ENCODE data around the gene ZSWIM1.
"Not testable (repeated sequence)": the region's sequence is repeated elsewhere in the genome, so short reads cannot be mapped to it uniquely, and the experiment has no call there.

The ZSWIM1 gene

DNA sequence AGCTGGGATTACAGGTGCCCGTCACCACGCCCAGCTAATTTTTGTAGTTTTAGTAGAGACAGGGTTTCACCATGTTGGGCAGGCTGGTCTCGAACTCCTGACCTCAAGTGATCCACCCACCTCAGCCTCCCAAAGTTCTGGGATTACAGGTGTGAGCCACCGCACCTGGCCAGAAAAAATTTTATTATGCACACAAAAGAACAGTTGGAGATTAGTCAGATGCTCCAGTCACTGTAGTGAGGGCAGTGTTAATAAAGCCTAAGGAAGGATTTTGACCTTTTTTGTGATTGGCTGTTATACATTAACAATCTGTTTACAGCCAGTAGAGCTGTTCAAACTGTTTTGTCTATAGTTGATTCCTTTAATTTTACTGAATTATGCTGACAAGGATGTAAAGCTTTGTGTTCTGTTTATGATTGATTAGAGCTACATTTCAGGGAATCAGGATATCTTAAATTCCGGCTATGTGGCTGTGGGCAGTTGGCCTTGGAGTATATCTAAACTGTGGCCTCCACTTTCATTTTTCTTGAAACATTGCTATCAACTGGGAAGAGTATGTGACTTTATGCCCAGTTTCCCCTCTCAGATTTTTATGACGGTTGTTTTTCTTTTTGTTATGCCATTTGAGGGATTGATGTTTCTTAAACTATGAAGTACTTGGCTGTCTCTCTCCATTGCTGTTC, 13.8 kb upstream of the ZSWIM1 start:
- H3K9me3 Mint-ChIP-seq, result no peaks in the 10 kb centered on the region
- peaks cover 2% of the 10 kb centered on the region for H3K36me3 Mint-ChIP-seq (ENCODE audit: low read depth)
- H3K4me1 Mint-ChIP-seq (ENCODE audit: low read depth), result no peaks in the 10 kb centered on the region
- H3K27me3 Mint-ChIP-seq, result no peaks in the 10 kb centered on the region
- H3K4me3 Mint-ChIP-seq, result no peak overlapping the region
- H3K27ac Mint-ChIP-seq, result no peak overlapping the region

- no peaks in the 10 kb centered on the region for H3K4me1 Mint-ChIP-seq (ENCODE audit: low read depth)
- H3K27ac Mint-ChIP-seq, result no peak overlapping the region
- H3K36me3 Mint-ChIP-seq (ENCODE audit: low read depth), result peaks cover 4% of the 10 kb centered on the region
- no peak overlapping the region for H3K4me3 Mint-ChIP-seq
- H3K9me3 Mint-ChIP-seq, result no peaks in the 10 kb centered on the region
- no peaks in the 10 kb centered on the region for H3K27me3 Mint-ChIP-seq
Observed at GRCh38 chr20:45867819-45868176, 13.2 kb upstream of the ZSWIM1 start.

DNA sequence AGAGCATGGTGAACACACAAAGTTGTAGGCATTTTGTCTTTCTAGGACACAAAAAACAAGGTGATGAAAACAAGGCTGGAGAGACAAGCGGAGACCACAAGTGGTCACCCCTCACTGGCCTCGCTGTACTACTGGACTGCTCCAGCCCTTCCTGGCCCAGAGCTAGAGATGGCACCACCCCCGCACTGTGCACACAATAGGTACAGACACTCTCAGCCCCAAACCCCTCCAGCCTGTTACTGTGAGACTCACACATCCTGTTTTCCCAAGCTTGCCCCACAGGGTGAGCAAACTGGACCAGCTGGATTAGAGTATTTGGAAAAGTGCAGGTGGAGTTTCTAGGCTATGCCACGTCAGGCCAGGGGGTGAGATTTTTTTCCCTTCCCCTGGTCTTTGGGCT, 8.4 kb upstream of the ZSWIM1 start:
- H3K9me3 Mint-ChIP-seq, result no peaks in the 10 kb centered on the region

GRCh38 chr20:45873409-45874103, 7.5 kb upstream of the ZSWIM1 start:
- no peak overlapping the region for H3K4me3 Mint-ChIP-seq
- H3K36me3 Mint-ChIP-seq (ENCODE audit: low read depth), result peaks cover 15% of the 10 kb centered on the region
- no peak overlapping the region for H3K27ac Mint-ChIP-seq

More for the DNA sequence above, 8.4 kb upstream of the ZSWIM1 start:
- Mint-ChIP-seq H3K4me3 (no peak overlapping the region), H3K4me1 (ENCODE audit: low read depth) (no peaks in the 10 kb centered on the region), H3K27ac (no peak overlapping the region), H3K27me3 (no peaks in the 10 kb centered on the region), H3K36me3 (ENCODE audit: low read depth) (peaks cover 15% of the 10 kb centered on the region)

DNA sequence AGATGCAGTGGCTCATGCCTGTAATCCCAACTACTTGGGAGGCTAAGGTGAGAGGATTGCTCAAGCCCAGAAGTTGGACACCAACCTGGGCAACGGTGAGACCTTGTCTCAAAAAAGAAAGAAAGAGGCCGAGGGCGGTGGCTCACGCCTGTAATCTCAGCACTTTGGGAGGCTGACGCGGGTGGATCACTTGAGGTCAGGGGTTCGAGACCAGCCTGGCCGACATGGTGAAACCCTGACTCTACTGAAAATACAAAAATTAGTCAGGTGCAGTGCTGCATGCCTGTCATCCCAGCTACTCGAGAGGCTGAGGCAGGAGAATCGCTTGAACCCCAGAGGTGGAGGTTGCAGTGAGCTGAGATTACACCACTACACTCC, 6.9 kb upstream of the ZSWIM1 start:
- not testable (repeated sequence) for H3K9me3 Mint-ChIP-seq; H3K4me1 Mint-ChIP-seq (ENCODE audit: low read depth); H3K27me3 Mint-ChIP-seq; H3K27ac Mint-ChIP-seq; H3K4me3 Mint-ChIP-seq
- H3K36me3 Mint-ChIP-seq (ENCODE audit: low read depth), result peaks cover 15% of the 10 kb centered on the region

More at GRCh38 chr20:45873409-45874103, 7.5 kb upstream of the ZSWIM1 start:
- no peaks in the 10 kb centered on the region for H3K9me3 Mint-ChIP-seq
- H3K4me1 Mint-ChIP-seq (ENCODE audit: low read depth), result no peaks in the 10 kb centered on the region
- H3K27me3 Mint-ChIP-seq, result no peaks in the 10 kb centered on the region

DNA sequence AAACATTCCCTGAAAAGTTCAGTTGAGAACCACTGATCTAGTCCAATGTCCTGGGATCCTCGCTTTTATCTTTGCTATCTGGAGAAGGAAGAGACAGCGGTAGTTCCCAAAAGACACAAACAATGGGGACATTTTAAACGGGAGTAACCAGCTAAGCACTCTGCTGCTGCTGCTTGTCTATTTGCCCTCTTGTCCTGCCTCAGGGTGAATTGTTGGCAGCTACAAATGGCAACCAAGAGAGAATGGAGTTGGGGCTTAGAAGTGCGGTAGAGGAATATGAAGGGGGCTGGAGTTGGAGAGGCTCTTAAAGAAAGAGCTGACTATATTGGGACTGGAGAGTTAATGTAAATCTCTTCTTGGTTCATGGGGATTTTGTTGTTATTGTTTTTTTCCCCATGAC, 6.5 kb upstream of the ZSWIM1 start:
- H3K9me3 Mint-ChIP-seq, result no peaks in the 10 kb centered on the region
- H3K36me3 Mint-ChIP-seq (ENCODE audit: low read depth), result peaks cover 15% of the 10 kb centered on the region
- H3K27me3 Mint-ChIP-seq, result no peaks in the 10 kb centered on the region
- no peak overlapping the region for H3K4me3 Mint-ChIP-seq
- no peaks in the 10 kb centered on the region for H3K4me1 Mint-ChIP-seq (ENCODE audit: low read depth)
- no peak overlapping the region for H3K27ac Mint-ChIP-seq

DNA sequence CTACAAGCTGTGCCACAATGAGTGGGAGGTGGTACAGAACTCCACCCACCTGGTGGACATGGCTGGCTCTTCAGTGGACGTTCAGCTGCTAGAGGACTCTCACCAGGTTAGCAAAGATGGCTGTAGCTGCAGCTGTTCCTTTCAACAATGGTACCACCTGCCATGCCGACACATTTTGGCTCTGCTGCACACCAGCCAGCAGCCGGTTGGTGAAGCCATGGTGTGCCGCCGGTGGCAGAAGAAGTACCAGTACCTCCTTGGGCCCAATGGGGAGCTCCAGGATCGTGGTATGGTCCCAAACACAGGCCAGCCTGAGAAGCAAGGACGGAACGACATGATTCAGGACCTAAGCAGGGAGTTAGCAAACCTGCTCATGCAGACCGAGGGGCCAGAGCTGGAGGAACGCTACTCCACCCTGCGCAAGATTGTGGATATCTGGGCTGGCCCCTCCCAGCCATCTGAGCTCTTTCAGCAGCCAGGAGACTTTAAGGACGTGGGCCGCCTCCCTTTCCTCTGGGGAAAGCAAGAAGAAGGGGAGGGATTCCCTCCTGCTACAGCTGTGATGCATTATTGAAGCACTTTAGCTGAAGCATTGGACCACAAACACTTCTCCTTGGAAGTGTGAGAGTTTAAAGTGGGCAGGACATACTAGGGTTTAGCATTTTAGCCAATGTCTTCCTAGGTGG, 2.8 kb upstream of the ZSWIM1 start:
- H3K9me3 Mint-ChIP-seq, result no peaks in the 10 kb centered on the region
- peaks cover 23% of the 10 kb centered on the region for H3K4me1 Mint-ChIP-seq (ENCODE audit: low read depth)
- no peak overlapping the region for H3K4me3 Mint-ChIP-seq
- no peak overlapping the region for H3K27ac Mint-ChIP-seq
- H3K36me3 Mint-ChIP-seq (ENCODE audit: low read depth), result peaks cover 23% of the 10 kb centered on the region
- H3K27me3 Mint-ChIP-seq, result no peaks in the 10 kb centered on the region

GRCh38 chr20:45882469-45883099, 1.6 kb downstream of the ZSWIM1 start:
- H3K36me3 Mint-ChIP-seq (ENCODE audit: low read depth), result peaks cover 26% of the 10 kb centered on the region
- H3K4me1 Mint-ChIP-seq (ENCODE audit: low read depth), result peaks cover 52% of the 10 kb centered on the region
- H3K9me3 Mint-ChIP-seq, result no peaks in the 10 kb centered on the region
- H3K27ac Mint-ChIP-seq, result peak overlapping the region; percentile 15
- peak overlapping the region; percentile 63 for H3K4me3 Mint-ChIP-seq
- H3K27me3 Mint-ChIP-seq, result no peaks in the 10 kb centered on the region

- H3K27ac Mint-ChIP-seq, result no peak overlapping the region
- peaks cover 26% of the 10 kb centered on the region for H3K36me3 Mint-ChIP-seq (ENCODE audit: low read depth)
- H3K4me3 Mint-ChIP-seq, result no peak overlapping the region
- no peaks in the 10 kb centered on the region for H3K27me3 Mint-ChIP-seq
- no peaks in the 10 kb centered on the region for H3K9me3 Mint-ChIP-seq
- H3K4me1 Mint-ChIP-seq (ENCODE audit: low read depth), result peaks cover 52% of the 10 kb centered on the region
Observed at GRCh38 chr20:45883100-45883469, 2.1 kb downstream of the ZSWIM1 start.

DNA sequence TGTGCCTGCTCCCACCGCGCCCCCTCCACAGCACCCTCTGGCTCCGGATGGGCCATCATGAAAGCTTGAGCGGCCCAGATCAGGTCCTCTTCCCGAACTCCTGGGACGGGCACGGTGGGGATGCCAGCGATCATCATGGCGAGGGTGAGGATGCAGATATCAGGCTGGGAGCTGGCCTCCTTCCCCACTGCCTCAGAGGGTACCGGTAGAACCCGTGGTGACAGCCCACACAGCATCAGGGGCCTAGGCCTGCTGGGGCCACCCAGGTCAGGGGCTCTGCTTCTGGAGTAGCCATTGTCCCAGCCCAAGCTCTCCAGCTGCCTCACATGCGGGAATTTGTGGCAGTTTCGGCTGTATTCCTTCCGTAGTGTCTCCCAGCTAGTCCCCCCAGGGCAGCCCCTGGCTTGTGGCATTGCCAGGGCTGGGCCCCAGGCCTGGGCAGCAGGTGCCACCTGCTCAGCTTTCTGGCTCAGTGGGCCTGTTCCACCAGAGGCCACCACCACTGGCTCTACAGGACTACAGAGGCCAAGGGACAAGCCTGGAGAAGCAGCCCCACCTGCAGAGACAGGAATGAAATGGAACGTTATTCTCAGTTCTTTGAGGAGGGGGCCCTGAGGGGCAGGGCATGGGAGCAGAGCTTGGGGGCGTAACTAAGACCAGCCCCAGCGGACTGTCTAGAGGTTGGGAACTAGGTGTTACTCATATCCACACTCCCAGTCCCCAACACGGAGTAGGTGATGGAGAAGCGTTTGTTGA, 5.7 kb downstream of the ZSWIM1 start:
- Mint-ChIP-seq H3K27me3 (no peaks in the 10 kb centered on the region), H3K4me1 (ENCODE audit: low read depth) (peaks cover 52% of the 10 kb centered on the region), H3K27ac (peak overlapping the region; percentile 55), H3K4me3 (no peak overlapping the region), H3K9me3 (no peaks in the 10 kb centered on the region), H3K36me3 (ENCODE audit: low read depth) (peaks cover 26% of the 10 kb centered on the region)

DNA sequence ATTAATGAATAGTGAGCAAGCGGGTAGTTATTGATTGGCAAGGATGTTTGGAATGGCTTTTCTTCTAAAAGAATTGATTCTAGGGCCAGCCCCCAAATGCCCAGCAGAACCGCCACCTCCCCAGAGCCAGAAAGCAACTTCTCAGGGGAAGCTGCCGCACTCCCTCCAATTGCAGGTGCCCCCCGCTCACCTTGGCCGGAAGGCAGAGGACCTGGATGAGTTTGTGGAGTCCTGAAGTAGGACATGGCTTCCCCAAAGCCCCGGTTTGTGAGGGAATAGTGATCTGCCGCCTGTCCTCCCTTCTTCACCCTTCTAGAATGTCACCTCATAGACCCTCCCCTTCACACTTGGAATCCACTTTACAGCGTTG, 6.3 kb downstream of the ZSWIM1 start, which contains the start of gene SPATA25:
Gene SPATA25, minus strand, starts transcription at position 277 of the 370 bp plus-strand sequence. Its CDS starts 32 bp downstream, at position 245.
- H3K4me1 Mint-ChIP-seq (ENCODE audit: low read depth), result peaks cover 53% of the 10 kb centered on the region
- no peaks in the 10 kb centered on the region for H3K9me3 Mint-ChIP-seq
- H3K4me3 Mint-ChIP-seq, result no peak within 1 kb of the TSS
- H3K27ac Mint-ChIP-seq, result peak within 1 kb of the TSS; percentile 55
- peaks cover 22% of the 10 kb centered on the region for H3K36me3 Mint-ChIP-seq (ENCODE audit: low read depth)
- H3K27me3 Mint-ChIP-seq, result no peaks in the 10 kb centered on the region

DNA sequence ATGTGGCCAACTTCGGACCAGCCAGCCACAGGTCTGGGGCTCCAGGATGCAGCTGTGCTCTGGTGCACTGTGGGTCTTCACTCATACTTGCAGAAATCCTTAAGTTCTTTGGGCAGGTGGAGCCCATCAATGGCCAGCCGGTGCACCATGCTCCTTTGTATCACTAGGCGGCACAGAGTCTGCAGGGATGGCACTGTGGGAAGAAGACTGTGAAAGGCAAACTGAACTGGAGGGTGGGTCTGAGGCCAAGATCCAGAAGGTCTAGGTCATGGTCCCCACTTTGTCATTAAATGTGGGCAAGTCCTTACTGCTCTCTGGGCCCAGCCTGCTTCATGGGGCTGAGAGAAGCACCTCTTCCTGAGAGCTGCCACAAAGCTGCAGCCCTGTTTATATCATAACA, 7.7 kb downstream of the ZSWIM1 start:
- H3K36me3 Mint-ChIP-seq (ENCODE audit: low read depth), result peaks cover 10% of the 10 kb centered on the region

DNA sequence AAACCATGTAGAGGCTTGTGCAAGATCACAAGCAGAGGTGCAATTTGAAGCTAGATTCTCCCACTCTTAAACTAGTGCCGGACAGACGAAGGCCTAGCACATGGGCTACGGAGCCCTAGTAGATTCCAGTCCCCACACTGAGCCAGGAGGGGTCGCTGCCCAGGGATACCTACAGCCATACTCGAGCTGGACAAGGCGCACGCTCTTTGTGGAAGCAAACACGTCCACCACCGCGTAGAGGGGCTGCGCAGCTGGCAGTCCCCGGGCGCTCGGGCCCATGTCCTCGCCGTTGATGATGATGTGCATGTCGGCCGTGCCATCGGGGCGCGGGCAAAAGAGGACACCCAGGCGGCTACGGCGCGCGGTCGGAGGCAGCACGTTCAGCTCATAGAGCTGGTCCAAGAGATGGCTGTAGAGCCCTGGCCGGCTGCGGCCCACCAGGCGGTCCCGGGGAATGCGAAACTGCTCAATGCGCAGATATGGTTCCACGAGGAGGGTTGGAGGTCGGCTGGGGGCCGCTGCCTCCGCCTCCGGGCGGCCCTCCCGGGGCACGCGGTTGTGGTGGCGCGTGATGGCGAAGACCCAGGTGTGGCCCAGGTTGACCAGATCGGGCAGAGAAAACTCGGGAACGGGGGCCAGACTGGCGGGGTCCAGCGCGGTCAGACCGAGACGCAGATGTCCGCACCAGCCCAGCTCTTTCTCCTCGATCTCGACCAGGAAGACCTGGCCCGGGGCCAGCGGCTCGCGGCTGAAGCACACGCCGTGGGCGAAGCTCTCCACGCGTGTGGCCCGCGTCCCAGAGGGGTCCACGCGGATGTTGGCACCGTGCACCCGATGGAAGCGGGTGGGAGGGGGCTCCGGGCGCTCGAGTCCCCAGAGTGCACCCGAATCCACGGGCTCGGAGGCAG, 9.3 kb downstream of the ZSWIM1 start:
- H3K27ac Mint-ChIP-seq, result peak overlapping the region; percentile 86
- H3K36me3 Mint-ChIP-seq (ENCODE audit: low read depth), result peaks cover 11% of the 10 kb centered on the region
- no peaks in the 10 kb centered on the region for H3K27me3 Mint-ChIP-seq
- H3K9me3 Mint-ChIP-seq, result no peaks in the 10 kb centered on the region
- peaks cover 47% of the 10 kb centered on the region for H3K4me1 Mint-ChIP-seq (ENCODE audit: low read depth)
- H3K4me3 Mint-ChIP-seq, result peak overlapping the region; percentile 89

More for the DNA sequence above, 7.7 kb downstream of the ZSWIM1 start:
- no peaks in the 10 kb centered on the region for H3K9me3 Mint-ChIP-seq
- H3K4me3 Mint-ChIP-seq, result no peak overlapping the region
- no peak overlapping the region for H3K27ac Mint-ChIP-seq
- peaks cover 50% of the 10 kb centered on the region for H3K4me1 Mint-ChIP-seq (ENCODE audit: low read depth)
- no peaks in the 10 kb centered on the region for H3K27me3 Mint-ChIP-seq

All from stimulated activated naive CD8-positive, alpha-beta T cell treated with anti-CD3 and anti-CD28 coated beads, Interleukin-15, Interleukin-2, amounts not matched to agents 100 ng/mL and 50 ng/mL, for 24 hours (primary cell).